AG09319 (cell line): ENCODE measurements around the gene ZMYM2.

Experiments
- DNase-seq: peaks from one replicate; pipeline ENCODE4 v3.0.0-alpha.2; 2010; ENCODE audit warnings: low read depth; ENCODE audit errors: extremely low read depth
- TF ChIP-seq, protein P1 (sequence below): IDR thresholded peaks from 2 replicates; pipeline ENCODE4 v1.5.1; 2011; ENCODE audit warnings: low read depth, mild to moderate bottlenecking, inconsistent platforms, low read length, moderate library complexity

ZMYM2 gene

DNA sequence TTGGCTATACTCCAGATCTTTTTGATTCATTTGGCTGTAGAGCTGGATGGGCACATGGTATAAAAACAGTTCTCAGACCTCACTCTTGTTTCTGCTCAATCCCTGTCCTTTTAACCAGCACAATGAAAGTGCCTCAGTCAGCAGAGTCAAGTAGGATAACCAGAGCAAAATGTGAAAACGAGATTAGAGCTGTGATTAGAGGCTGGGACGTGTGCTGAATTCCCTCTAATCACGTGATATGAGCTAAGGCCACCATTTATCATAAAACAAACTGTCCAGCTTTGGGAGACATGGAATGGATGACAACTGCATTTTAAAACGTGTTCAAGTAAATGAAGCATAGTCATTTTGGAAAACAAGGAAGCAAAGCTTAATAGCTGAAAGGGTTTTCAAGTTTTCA lies 148.2 kb downstream of the ZMYM2 start:
- TF ChIP-seq, protein P1, sequence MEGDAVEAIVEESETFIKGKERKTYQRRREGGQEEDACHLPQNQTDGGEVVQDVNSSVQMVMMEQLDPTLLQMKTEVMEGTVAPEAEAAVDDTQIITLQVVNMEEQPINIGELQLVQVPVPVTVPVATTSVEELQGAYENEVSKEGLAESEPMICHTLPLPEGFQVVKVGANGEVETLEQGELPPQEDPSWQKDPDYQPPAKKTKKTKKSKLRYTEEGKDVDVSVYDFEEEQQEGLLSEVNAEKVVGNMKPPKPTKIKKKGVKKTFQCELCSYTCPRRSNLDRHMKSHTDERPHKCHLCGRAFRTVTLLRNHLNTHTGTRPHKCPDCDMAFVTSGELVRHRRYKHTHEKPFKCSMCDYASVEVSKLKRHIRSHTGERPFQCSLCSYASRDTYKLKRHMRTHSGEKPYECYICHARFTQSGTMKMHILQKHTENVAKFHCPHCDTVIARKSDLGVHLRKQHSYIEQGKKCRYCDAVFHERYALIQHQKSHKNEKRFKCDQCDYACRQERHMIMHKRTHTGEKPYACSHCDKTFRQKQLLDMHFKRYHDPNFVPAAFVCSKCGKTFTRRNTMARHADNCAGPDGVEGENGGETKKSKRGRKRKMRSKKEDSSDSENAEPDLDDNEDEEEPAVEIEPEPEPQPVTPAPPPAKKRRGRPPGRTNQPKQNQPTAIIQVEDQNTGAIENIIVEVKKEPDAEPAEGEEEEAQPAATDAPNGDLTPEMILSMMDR, result no peak
- no peak for DNase-seq

DNA sequence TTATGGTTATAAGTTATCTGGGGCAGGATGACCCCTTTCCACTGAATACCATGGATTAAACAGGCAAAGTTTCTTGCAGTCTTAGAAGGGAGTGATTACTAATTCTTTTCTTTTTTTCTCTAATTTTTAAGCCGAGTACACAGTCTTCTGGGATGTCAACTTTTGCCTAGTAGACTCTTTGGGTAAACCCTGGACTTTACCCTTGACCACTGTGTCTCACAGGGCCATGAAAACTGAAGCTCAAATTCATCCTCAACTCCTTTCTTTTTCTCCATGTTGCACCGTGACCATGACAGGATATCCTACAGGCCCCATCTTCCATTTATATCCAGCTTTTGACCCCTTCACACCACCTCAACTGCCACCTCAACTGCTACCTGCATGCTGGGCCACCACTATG lies 150.5 kb downstream of the ZMYM2 start:
- TF ChIP-seq, protein P1, result no peak
- no peak for DNase-seq

DNA sequence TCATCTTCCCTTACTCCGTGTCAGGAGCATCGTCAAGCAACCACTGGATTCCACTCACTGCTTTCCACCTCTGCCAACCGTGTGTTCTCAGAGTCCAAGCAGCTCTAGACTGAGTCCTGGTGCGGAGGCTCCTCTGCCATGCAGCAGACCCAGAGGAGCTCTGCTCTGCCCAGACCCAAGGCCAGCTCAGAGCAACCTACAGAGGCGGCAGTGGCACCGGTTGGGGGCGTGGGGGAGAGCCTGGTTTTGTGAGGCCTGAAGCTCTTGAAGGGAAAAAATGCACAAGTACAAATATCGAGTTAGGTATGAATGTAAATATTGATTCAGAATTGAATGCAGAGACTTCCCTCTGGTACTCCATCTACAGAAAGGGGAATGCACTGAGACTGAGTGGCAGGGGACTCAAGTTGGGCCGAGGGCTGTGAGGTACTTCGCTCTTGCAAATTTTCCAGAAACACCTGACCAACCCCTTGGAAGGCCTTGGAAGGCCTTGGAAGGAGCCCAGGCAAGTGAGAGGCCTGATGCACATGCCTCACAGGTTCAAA lies 155.6 kb downstream of the ZMYM2 start:
- DNase-seq, result no peak
- TF ChIP-seq, protein P1, result no peak

GRCh38 chr13:20116213-20116612 lies 157.7 kb downstream of the ZMYM2 start:
- TF ChIP-seq, protein P1, result no peak
- no peak for DNase-seq

DNA sequence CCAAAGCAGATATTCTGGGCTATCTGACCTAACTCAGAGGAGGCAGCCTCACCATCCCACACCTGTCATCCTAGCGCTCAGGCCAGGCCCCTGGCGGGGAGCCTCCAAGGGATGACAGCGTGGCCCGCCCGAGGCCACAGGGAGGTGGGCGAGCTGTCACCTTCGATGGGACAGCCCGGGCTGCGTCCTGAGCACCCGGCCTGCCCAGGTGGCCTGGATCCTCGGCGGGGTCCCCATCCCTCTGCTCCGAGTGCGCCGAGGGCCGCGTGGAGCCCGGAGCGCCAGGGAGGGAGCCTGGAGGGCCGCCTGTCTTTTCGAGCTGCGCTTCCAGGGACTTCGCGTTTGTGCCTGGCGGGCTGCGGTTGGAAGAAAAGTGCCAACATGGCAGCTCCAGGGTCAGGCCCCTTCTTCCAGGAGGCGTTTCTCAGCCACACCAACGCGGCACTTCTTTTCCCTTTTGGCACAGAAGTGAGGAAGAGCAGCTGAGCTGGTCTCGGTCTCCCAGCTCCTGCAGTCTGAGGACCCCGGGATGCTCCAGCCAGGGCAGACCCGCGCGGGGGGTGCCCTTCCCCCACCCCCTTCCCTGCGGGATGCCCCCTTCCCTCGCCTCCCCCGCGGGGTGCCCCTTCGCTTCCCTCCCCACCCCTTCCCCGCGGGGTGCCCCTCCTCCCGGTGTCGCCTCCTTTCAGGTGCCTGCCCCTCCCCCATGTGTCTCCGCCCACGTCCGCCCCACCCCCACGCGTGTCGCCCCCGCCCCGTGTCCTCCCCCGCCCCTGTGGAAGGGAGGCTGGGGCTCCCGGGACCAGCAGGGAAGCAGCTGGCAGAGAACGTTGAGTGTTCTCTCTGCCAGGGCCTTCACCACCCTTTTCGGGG lies 160.0 kb downstream of the ZMYM2 start:
- no peak for DNase-seq
- TF ChIP-seq, protein P1, result no peak

DNA sequence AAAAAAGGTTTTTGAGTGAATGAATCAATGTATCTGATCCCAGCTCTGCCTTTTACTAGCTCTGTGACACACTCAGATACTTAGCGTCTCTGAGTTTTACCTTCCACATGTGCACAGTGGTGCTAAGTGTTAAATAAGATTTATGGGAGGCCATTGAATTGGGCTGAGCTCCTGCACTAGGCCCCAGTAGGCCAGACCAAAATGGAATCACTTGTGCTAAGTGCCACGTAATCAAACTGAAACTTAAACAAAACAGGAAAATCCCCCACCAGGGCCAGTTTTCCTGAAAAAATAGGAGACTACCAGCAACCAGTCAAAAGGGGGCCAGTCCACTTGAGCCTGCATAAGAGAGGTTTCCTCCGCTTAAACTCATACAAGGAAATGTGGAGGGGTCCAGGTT lies 161.4 kb downstream of the ZMYM2 start:
- TF ChIP-seq, protein P1, result no peak
- DNase-seq, result no peak

DNA sequence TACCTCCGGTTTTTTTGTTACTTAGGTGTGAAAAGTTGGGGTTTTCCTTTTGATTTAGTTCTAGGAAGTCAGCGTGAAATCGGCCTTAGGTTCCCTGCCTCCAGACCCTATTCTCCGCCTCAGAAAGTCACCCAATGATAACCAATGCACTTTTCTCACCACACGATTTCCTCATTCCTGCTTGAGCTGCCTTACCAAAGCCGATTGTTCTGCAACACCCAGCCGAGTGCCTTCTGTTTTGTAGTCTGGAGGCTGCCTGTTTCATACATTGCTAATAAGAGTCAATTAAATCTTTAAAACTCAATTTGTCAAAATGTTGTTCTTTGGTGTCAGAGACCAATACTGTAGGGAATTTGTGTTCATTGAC lies 162.6 kb downstream of the ZMYM2 start:
- TF ChIP-seq, protein P1, result no peak
- DNase-seq, result no peak
